GM18499 (cell line): ENCODE results near the gene ACADM.
"Not testable (repeated sequence)": the region's sequence is repeated elsewhere in the genome, so short reads cannot be mapped to it uniquely, and the experiment has no call there.

Experiments
- ATAC-seq: cut with Tn5 transposase; IDR thresholded peaks from one replicate; pipeline ENCODE4 v1.9.1; 2021; ENCODE audit warnings: moderate number of reproducible peaks; ENCODE audit not compliant: insufficient read depth, unreplicated experiment

ACADM gene

GRCh38 chr1:75724472-75725022 is at the start of gene ACADM:
ACADM (plus strand) TSS chr1:75724709; CDS start chr1:75724788, 79 bp downstream.
- peak; percentile 55 for ATAC-seq

DNA sequence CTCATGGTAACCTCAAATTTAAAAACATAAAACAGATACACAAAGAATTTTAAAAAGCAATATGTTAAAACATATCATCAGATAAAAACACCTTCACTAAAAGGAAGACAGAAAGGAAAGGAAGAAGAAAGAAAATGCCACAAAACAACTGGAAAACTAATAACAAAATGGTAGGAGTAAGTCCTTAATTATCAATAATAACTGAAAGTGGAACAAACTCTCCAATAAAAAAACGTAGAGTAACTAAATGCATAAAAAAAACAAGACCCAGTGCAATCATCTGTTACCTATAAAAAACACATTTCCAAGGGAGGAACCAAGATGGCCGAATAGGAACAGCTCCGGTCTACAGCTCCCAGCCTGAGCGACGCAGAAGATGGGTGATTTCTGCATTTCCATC is 47.1 kb upstream of the ACADM start:
- no peak for ATAC-seq

DNA sequence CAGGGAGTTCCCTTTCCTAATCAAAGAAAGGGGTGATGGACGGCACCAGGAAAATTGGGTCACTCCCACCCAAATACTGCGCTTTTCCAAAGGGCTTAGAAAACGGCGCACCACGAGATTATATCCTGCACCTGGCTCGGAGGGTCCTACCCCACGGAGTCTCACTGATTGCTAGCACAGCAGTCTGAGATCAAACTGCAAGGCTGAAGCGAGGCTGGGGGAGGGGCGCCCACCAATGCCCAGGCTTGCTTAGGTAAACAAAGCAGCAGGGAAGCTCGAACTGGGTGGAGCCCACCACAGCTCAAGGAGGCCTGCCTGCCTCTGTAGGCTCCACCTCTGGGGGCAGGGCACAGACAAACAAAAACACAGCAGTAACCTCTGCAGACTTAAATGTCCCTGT is 46.5 kb upstream of the ACADM start:
- ATAC-seq, result not testable (repeated sequence)

DNA sequence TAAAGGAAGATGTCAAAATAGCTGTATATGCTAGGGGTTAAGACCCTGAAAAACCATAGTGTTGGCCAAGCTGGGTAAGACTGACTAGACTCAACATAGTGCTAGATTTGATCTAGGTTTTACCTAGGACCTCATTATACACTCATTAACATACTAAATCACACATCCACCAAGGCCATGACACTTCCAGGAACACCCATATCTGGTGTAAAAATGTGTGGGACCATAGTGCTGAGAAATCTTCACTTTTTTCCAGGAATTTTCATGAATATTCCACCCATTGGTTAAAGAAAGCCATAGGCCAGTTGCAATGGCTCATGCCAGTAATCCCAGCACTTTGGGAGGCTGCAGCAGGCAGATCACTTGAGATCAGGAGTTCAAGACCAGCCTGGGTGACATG is 34.0 kb upstream of the ACADM start:
- ATAC-seq, result no peak

GRCh38 chr1:75693551-75693950 is 31.0 kb upstream of the ACADM start:
- ATAC-seq, result no peak

DNA sequence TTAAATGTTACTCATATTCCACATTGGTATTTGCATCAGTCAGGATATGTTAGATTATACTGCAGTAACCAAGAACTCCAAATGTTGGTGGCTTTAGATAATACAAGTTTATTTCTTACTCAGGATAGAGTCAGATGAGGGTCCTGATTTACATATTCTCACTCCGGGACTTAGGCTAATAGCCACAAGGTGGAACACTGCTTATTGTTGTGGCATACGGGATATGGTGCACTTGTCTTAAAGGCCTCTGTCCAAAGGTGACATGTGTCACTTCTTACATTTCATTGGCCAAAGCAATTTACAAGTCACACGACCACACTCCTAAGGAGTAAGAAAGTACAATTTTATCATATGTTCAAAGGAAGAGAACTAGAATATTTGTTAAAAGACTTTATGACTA is 28.5 kb upstream of the ACADM start:
- no peak for ATAC-seq

DNA sequence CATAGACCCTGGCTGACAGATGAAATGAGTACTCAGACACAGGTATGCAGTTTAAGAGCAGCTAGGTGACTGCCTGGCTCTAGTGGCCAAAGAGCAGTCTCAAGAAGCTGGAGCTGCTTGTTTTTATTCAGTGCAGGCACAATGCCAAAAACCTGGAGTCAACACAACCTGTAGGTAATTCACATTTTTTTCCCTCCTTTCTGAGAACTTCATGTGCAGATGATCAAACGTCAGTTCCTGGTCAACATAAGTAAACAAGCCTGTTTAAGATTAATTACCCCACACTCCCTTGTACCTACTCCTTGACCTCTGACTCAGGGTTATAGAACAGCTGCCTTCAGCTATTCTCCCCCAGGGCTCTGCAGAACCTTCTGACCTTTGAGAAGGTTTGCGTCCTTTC is 17.3 kb upstream of the ACADM start:
- ATAC-seq, result no peak

GRCh38 chr1:75708910-75709309 is 15.6 kb upstream of the ACADM start:
- no peak for ATAC-seq

DNA sequence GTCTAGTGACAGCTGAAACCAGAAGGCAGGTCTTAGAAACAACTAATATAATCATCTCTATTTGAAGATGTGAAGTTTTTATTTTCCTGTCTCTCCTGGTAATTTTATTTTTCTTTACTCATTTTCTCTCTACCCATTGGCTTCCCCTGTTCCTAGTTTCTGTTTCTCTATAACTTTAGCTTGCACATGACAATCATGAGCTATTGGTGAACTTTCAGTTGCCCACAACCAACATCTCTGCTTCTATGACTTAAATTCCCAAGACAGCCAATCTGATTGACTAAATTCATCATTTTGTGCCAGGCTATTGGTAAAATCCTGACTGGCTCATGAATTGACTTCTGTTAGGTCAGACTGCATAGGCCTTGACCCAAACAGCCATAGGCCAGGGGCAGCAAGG is 13.7 kb upstream of the ACADM start:
- no peak for ATAC-seq

DNA sequence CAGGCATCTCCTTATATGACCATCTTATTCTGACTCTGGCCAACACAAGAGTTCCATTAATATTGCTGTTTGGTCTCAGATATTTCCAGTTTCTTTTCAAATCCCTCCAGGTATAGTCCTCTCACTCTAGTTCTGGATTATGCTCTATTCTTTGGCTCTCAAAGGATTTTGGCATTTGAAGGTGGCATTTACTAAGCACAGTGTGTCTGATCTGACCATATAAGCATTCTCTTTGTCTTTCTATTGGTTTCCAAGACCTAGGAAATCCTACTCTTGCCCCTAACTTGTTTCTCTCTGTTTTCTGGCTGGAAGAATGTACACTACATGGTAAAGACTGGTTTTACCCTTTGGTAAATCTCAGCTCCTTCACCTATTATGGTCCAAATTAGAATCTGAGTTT is 12.7 kb upstream of the ACADM start:
- ATAC-seq, result no peak

- ATAC-seq, result no peak
Measured at GRCh38 chr1:75712306-75712705, 12.2 kb upstream of the ACADM start.

- no peak for ATAC-seq
Measured at GRCh38 chr1:75719810-75720209, 4.7 kb upstream of the ACADM start.

DNA sequence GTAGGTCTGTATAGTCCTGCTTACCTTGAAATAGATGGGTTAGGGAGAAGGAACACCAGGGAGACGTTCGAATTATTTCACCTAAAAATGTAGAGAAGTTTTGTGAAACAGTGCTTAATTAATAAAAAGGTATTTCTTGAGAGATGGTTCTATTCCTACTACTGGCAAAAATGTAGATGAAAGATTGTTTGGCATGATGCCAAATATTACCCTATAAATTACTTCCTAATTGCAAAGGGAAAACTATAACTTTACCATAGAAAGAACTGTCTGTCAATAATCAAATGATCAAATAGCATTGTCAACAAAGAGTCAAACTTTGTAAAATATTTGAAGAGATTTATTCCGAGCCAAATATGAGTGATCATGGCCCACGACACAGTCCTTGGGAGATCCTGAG is 4.2 kb upstream of the ACADM start:
- no peak for ATAC-seq

DNA sequence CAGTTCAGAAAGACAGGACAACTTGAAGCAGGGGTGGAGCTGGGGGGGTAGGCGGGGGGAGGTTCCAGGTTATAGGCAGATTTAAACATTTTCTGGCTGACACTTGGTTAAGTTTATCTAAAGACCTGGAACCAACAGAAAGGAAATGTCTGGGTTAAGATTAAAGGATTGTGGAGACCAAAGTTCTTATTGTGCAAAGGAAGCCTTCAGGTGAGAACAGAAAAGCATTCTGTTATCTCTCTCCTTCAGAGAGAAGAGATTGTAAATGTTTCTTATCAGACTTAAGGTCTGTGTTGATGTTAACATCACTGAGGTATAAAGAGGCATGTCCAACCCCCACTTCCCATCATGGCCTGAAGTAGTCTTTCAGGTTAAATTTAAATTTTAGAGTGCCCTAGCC is 3.7 kb upstream of the ACADM start:
- no peak for ATAC-seq

- ATAC-seq, result not testable (repeated sequence)
Measured at GRCh38 chr1:75722246-75722645, 2.3 kb upstream of the ACADM start.

- ATAC-seq, result no peak
Measured at GRCh38 chr1:75722966-75723365, 1.5 kb upstream of the ACADM start.

GRCh38 chr1:75723989-75724471 is 479 bp upstream of the ACADM start:
- ATAC-seq, result peak; percentile 32

GRCh38 chr1:75725266-75725665 is 757 bp downstream of the ACADM start:
- no peak for ATAC-seq

DNA sequence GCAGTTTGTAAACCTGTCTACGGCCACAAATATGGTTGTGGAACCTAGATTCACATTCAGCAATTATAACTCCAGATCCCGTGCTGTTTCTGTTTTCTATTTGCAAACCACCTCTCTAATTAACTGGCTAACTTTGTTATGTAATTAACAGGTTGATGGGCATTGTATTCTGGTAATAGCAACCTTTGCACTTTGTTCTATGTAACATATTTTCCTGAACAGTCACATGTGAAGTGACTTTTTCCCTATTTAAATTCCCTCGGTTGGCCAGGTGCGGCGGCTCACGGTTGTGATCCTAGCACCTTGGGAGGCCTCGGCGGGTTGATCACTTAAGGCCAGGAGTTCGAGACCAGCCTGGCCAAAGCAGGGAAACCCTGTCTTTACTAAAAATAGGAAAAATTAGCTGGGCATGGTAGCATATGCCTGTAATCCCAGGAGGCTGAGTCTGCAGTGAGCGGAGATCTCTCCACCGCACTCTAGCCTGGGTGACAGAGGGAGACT is 1.4 kb downstream of the ACADM start:
- no peak for ATAC-seq

DNA sequence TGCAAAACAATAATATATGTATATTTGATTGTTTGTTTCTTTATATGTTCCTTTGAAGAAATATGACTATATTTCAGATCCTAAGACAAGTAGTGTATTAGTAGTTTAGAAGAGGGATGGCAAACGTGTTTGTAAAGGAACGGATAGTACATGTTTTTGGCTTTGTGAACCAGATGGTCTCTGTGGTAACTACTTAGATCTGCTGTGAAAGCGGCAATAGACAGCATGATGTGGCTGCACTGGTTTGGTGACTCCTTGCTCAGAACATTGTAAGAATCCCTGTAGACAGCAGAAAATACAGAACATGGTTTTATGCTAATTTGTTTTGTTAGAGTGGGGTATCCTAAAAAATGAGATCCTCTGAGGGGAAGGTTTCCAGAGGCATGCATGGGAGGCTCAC is 3.1 kb downstream of the ACADM start:
- ATAC-seq, result peak; percentile 25

DNA sequence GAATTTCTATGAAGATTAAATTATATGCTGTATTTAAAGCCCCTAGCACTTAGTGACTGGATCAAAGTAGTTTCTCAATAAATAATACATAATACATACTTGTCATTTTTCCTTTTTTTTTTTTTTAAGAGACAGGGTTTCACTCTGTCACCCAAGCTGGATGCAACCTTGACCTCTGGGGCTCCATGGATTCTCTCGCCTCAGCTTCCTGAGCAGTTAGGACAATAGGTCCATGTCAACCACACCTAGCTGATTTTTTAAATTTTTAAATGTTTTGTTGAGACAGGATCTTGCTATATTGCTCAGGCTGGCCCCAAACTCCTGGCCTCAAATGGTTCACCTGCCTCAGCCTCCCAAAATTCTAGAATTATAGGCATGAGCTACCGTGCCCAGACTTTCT is 5.9 kb downstream of the ACADM start:
- ATAC-seq, result no peak

GRCh38 chr1:75731881-75732280 is 7.4 kb downstream of the ACADM start:
- ATAC-seq, result no peak

DNA sequence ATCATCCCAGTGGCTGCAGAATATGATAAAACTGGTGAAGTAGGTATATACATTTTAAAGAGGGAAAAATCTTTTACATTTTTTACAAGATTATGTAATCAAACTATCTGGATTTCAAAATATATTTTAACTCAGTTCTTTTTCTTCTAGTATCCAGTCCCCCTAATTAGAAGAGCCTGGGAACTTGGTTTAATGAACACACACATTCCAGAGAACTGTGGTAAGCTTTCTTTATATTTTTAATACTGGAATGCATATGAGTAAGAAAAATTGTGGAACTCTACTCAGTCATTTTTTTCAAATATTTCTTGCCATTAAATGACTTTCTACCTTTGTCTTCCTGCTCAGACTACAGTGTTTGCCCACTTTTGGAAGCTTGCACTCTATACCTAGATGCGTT is 8.2 kb downstream of the ACADM start:
- ATAC-seq, result no peak
